ENCODE measurements around the gene RACGAP1.

Gene RACGAP1

GRCh38 chr12:50059440-50060119 is 34.3 kb upstream of the RACGAP1 start:
- no peak overlapping the region for H3K27ac ChIP-seq
- no peak for TF ChIP-seq CTCF (conservative IDR thresholded peaks at IDR 0.05)

- no peak for TF ChIP-seq CTCF (conservative IDR thresholded peaks at IDR 0.05)
- no peak overlapping the region for H3K27ac ChIP-seq
Measured at GRCh38 chr12:50058743-50059312, 33.5 kb upstream of the RACGAP1 start.

GRCh38 chr12:50057896-50058670 is 32.8 kb upstream of the RACGAP1 start:
- peak overlapping the region; percentile 87 for H3K27ac ChIP-seq
- no peak for TF ChIP-seq CTCF (conservative IDR thresholded peaks at IDR 0.05)

- no peak; the same call in 1 of the 2 replicates for TF ChIP-seq CTCF (conservative IDR thresholded peaks at IDR 0.05)
- peak within 1 kb of the TSS; percentile 87 for H3K27ac ChIP-seq
Measured at GRCh38 chr12:50057000-50057841, 31.9 kb upstream of the RACGAP1 start, which contains the start of gene ASIC1. TSS of gene ASIC1 (plus strand) at chr12:50057596. CDS start at chr12:50058767, 1,171 bp downstream.

- H3K27ac ChIP-seq, result peak overlapping the region; percentile 87
- TF ChIP-seq CTCF (conservative IDR thresholded peaks at IDR 0.05), result no peak
Measured at GRCh38 chr12:50056639-50056976, 31.3 kb upstream of the RACGAP1 start.

GRCh38 chr12:50055831-50056638 is 30.7 kb upstream of the RACGAP1 start:
- TF ChIP-seq CTCF (conservative IDR thresholded peaks at IDR 0.05), result peak; percentile 98

More at GRCh38 chr12:50055831-50056638, 30.7 kb upstream of the RACGAP1 start:
- peak overlapping the region; percentile 87 for H3K27ac ChIP-seq
